H1 (cell line): ENCODE results near the gene SV2C. TPM values are rescaled to one million over a fixed set of nuclear protein-coding genes. Genes with fewer than 3 reads are reported as not detected.

ENCODE experiments used
- CTCF ChIP-seq, 3 experiments: IDR thresholded peaks; 1 replicate in 2 of 3; 2 replicates in 1 of 3; pipeline versions ENCODE4 v1.5.1 to v1.6.1; 2011; ENCODE audit warnings: low read length in 3 of 3, mild to moderate bottlenecking in 3 of 3, inconsistent platforms in 2 of 3, low read depth in 1 of 3, moderate library complexity in 1 of 3; ENCODE audit not compliant: insufficient read depth in 1 of 3; ENCODE audit errors: control extremely low read depth in 1 of 3
- polyA plus RNA-seq, 7 experiments: library from polyadenylated mRNA; depleted of rRNA in 3 of 7; stranded (reverse) in 5 of 7; unstranded in 2 of 7; fragments of >200 nt in 5 of 7; fragments of 200-250 nt in 2 of 7; gene quantifications; 1 replicate in 5 of 7; 2 replicates in 1 of 7; 4 replicates in 1 of 7; pipeline versions ENCODE4 v1.2.1 to v1.2.3, GENCODE V29; 2011 to 2013; ENCODE audit warnings: missing spikeins in 2 of 7, mixed read lengths in 2 of 7
- total RNA-seq: library from RNA; stranded (reverse); fragmentation: NEBNext Ultra II Directional; extraction: Animal tissue kit (Norgen Biotek cat#: 25700); gene quantifications from 2 replicates; pipeline ENCODE4 v1.2.1, GENCODE V29; 2021

SV2C gene
- total and polyA plus RNA-seq, 2 of the 8 experiments (the other 6 are each of a cell fraction or from before 2014, with no cell fraction given) = 0.08 to 0.24 TPM

- TF ChIP-seq CTCF (IDR thresholded peaks at IDR 0.05; ENCODE audit: control extremely low read depth in 1 of 3, insufficient read depth in 1 of 3, low read depth in 1 of 3, low read length in 3 of 3) = peak; percentile 57 to 88 (median 84)
These were observed 173.1 kb downstream of the SV2C start (continued) for GRCh38 chr5:76256116-76256889.
